ENCODE results near the gene SORCS3. TPM values are rescaled to one million over a fixed set of nuclear protein-coding genes. Genes with fewer than 3 reads are reported as not detected.

SORCS3 gene
- total RNA-seq, 1 donor from 2014 or later, result 2.0 TPM

- H3K9me3 Mint-ChIP-seq (ENCODE audit: unreplicated experiment), result no peaks in the 10 kb centered on the region
- no peak overlapping the region for H3K4me3 Mint-ChIP-seq (ENCODE audit: unreplicated experiment)
- no peak for TF ChIP-seq CTCF (IDR thresholded peaks at IDR 0.05; ENCODE audit: partially characterized antibody, unreplicated experiment)
- no peaks in the 10 kb centered on the region for H3K4me1 Mint-ChIP-seq (ENCODE audit: low read depth, unreplicated experiment)
- DNase-seq, result no peak
- no peak overlapping the region for H3K27ac Mint-ChIP-seq (ENCODE audit: unreplicated experiment)
- no peaks in the 10 kb centered on the region for H3K36me3 Mint-ChIP-seq (ENCODE audit: unreplicated experiment)
- peaks cover 2% of the 10 kb centered on the region for H3K27me3 Mint-ChIP-seq (ENCODE audit: unreplicated experiment)
These were observed 100.0 kb downstream of the SORCS3 start for GRCh38 chr10:104741127-104741526.

- no peak for DNase-seq
These were observed 103.0 kb downstream of the SORCS3 start for GRCh38 chr10:104744052-104744451.

GRCh38 chr10:104750291-104750690, 109.2 kb downstream of the SORCS3 start:
- DNase-seq, result no peak
- Mint-ChIP-seq H3K36me3 (ENCODE audit: unreplicated experiment) (no peaks in the 10 kb centered on the region), H3K27ac (ENCODE audit: unreplicated experiment) (no peak overlapping the region), H3K27me3 (ENCODE audit: unreplicated experiment) (no peaks in the 10 kb centered on the region), H3K4me3 (ENCODE audit: unreplicated experiment) (no peak overlapping the region), H3K9me3 (ENCODE audit: unreplicated experiment) (no peaks in the 10 kb centered on the region), H3K4me1 (ENCODE audit: low read depth, unreplicated experiment) (no peaks in the 10 kb centered on the region)
- no peak for TF ChIP-seq CTCF (IDR thresholded peaks at IDR 0.05; ENCODE audit: partially characterized antibody, unreplicated experiment)

More at GRCh38 chr10:104744052-104744451, 103.0 kb downstream of the SORCS3 start:
- peaks cover 2% of the 10 kb centered on the region for H3K27me3 Mint-ChIP-seq (ENCODE audit: unreplicated experiment)
- H3K27ac Mint-ChIP-seq (ENCODE audit: unreplicated experiment), result no peak overlapping the region
- no peak overlapping the region for H3K4me3 Mint-ChIP-seq (ENCODE audit: unreplicated experiment)
- H3K4me1 Mint-ChIP-seq (ENCODE audit: low read depth, unreplicated experiment), result no peaks in the 10 kb centered on the region
- H3K9me3 Mint-ChIP-seq (ENCODE audit: unreplicated experiment), result no peaks in the 10 kb centered on the region
- no peaks in the 10 kb centered on the region for H3K36me3 Mint-ChIP-seq (ENCODE audit: unreplicated experiment)
- no peak for TF ChIP-seq CTCF (IDR thresholded peaks at IDR 0.05; ENCODE audit: partially characterized antibody, unreplicated experiment)

GRCh38 chr10:104762793-104763192, 121.7 kb downstream of the SORCS3 start:
- no peaks in the 10 kb centered on the region for H3K36me3 Mint-ChIP-seq (ENCODE audit: unreplicated experiment)
- H3K27me3 Mint-ChIP-seq (ENCODE audit: unreplicated experiment), result peaks cover 2% of the 10 kb centered on the region
- H3K4me1 Mint-ChIP-seq (ENCODE audit: low read depth, unreplicated experiment), result no peaks in the 10 kb centered on the region
- no peak overlapping the region for H3K27ac Mint-ChIP-seq (ENCODE audit: unreplicated experiment)
- no peak for TF ChIP-seq CTCF (IDR thresholded peaks at IDR 0.05; ENCODE audit: partially characterized antibody, unreplicated experiment)
- no peak for DNase-seq
- H3K9me3 Mint-ChIP-seq (ENCODE audit: unreplicated experiment), result no peaks in the 10 kb centered on the region
- no peak overlapping the region for H3K4me3 Mint-ChIP-seq (ENCODE audit: unreplicated experiment)

GRCh38 chr10:104766341-104766740, 125.3 kb downstream of the SORCS3 start:
- no peak for TF ChIP-seq CTCF (IDR thresholded peaks at IDR 0.05; ENCODE audit: partially characterized antibody, unreplicated experiment)
- H3K27ac Mint-ChIP-seq (ENCODE audit: unreplicated experiment), result no peak overlapping the region
- H3K9me3 Mint-ChIP-seq (ENCODE audit: unreplicated experiment), result no peaks in the 10 kb centered on the region
- H3K4me3 Mint-ChIP-seq (ENCODE audit: unreplicated experiment), result no peak overlapping the region
- H3K27me3 Mint-ChIP-seq (ENCODE audit: unreplicated experiment), result peaks cover 2% of the 10 kb centered on the region
- no peaks in the 10 kb centered on the region for H3K4me1 Mint-ChIP-seq (ENCODE audit: low read depth, unreplicated experiment)
- DNase-seq, result no peak
- H3K36me3 Mint-ChIP-seq (ENCODE audit: unreplicated experiment), result no peaks in the 10 kb centered on the region
